HEK293 (cell line): ENCODE data around the gene SLC39A7.

Source experiments
- CTCF ChIP-seq: fragments of 450-650 bp; formaldehyde crosslinking; IDR thresholded peaks from 2 replicates; pipeline ENCODE4 v1.5.1; 2016; ENCODE audit warnings: missing biosample characterization, missing genetic modification characterization
- PATZ1 ChIP-seq: fragments of 450-650 bp; formaldehyde crosslinking; IDR thresholded peaks from 2 replicates; pipeline ENCODE4 v1.5.1; 2016; ENCODE audit warnings: missing biosample characterization, missing genetic modification characterization
- PRDM10 ChIP-seq: fragments of 450-650 bp; formaldehyde crosslinking; IDR thresholded peaks from 2 replicates; pipeline ENCODE4 v1.5.1; 2016; ENCODE audit warnings: missing biosample characterization, missing genetic modification characterization
- REST ChIP-seq: fragments of 450-650 bp; formaldehyde crosslinking; IDR thresholded peaks from 2 replicates; pipeline ENCODE4 v1.5.1; 2016; ENCODE audit warnings: missing biosample characterization, missing genetic modification characterization
- TCF7L2 ChIP-seq: IDR thresholded peaks from 2 replicates; pipeline ENCODE4 v1.6.1; 2011; ENCODE audit warnings: low read depth, mild to moderate bottlenecking, inconsistent platforms, low read length, moderate library complexity, borderline replicate concordance
- ZNF140 ChIP-seq: fragments of 450-650 bp; formaldehyde crosslinking; IDR thresholded peaks from 2 replicates; pipeline ENCODE4 v1.5.1; 2016; ENCODE audit warnings: missing biosample characterization, missing genetic modification characterization
- ZNF544 ChIP-seq: fragments of 450-650 bp; formaldehyde crosslinking; IDR thresholded peaks from 2 replicates; pipeline ENCODE4 v1.5.0; 2017; ENCODE audit warnings: missing biosample characterization, missing genetic modification characterization
- ZNF624 ChIP-seq: fragments of 450-650 bp; formaldehyde crosslinking; IDR thresholded peaks from 2 replicates; pipeline ENCODE4 v1.5.1; 2017; ENCODE audit warnings: missing biosample characterization, missing genetic modification characterization
- ZNF707 ChIP-seq: fragments of 450-650 bp; formaldehyde crosslinking; IDR thresholded peaks from 2 replicates; pipeline ENCODE4 v1.5.1; 2016; ENCODE audit warnings: missing biosample characterization, missing genetic modification characterization

- TF ChIP-seq ZNF624 (tag by site-specific recombination) (no peak), CTCF (no peak), PATZ1 (tag by site-specific recombination) (no peak), ZNF544 (tag by site-specific recombination) (no peak), ZNF140 (no peak), REST (no peak), TCF7L2 (no peak), PRDM10 (tag by site-specific recombination) (no peak), ZNF707 (no peak)
Measured at GRCh38 chr6:33173535-33174180, 27.0 kb upstream of the SLC39A7 start.
